Endothelial cell of umbilical vein (primary cell): ENCODE data around the gene ATF7IP.

Experiments
- JUN ChIP-seq: IDR thresholded peaks from 2 replicates; pipeline ENCODE4 v1.6.1; 2011; ENCODE audit warnings: borderline replicate concordance, low read depth; ENCODE audit not compliant: insufficient read length, insufficient read depth
- TF ChIP-seq, protein P1 (sequence below), 2 donors: IDR thresholded peaks; 1 replicate in 1 of 2; 2 replicates in 1 of 2; pipeline ENCODE4 v1.5.1; 2011; ENCODE audit warnings: low read length in 2 of 2, mild to moderate bottlenecking in 2 of 2, moderate library complexity in 2 of 2, control low read depth in 1 of 2, inconsistent platforms in 1 of 2, low read depth in 1 of 2; ENCODE audit not compliant: insufficient read depth in 1 of 2; ENCODE audit errors: extremely low read depth in 1 of 2

DNA sequence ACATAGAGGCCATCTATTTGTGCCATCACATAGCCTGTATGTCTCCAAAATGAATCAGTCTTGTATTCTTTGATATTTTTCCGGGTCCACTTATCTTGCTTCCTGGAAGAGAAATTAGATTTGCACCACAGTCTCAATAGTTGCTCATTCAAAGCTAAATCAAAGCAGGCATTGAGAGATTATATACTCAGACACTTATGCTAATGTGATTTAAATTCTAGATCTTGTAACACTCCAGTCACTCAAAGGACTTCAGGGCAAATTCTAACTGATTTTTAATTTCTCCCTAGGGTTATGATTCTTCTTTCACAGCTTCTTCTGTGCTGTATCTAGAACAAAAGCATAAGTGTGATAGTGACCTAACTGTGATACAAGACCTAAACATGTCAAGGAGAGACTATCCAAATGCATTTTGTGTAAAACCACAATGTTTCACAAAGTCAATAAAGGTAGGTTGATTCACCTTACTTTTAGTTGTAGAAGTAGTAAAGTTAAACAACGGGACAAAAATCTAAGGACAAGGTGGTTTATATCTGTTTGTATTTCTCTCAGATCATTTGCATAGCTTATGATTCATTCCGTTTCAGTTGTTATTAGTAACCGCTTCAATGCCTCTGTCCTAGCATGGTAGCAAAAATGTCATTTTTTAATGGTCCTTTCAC is 175.4 kb downstream of the ATF7IP start:
- TF ChIP-seq JUN: no peak
- TF ChIP-seq, protein P1, sequence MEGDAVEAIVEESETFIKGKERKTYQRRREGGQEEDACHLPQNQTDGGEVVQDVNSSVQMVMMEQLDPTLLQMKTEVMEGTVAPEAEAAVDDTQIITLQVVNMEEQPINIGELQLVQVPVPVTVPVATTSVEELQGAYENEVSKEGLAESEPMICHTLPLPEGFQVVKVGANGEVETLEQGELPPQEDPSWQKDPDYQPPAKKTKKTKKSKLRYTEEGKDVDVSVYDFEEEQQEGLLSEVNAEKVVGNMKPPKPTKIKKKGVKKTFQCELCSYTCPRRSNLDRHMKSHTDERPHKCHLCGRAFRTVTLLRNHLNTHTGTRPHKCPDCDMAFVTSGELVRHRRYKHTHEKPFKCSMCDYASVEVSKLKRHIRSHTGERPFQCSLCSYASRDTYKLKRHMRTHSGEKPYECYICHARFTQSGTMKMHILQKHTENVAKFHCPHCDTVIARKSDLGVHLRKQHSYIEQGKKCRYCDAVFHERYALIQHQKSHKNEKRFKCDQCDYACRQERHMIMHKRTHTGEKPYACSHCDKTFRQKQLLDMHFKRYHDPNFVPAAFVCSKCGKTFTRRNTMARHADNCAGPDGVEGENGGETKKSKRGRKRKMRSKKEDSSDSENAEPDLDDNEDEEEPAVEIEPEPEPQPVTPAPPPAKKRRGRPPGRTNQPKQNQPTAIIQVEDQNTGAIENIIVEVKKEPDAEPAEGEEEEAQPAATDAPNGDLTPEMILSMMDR (IDR thresholded peaks at IDR 0.05; ENCODE audit: extremely low read depth in 1 of 2, insufficient read depth in 1 of 2, low read depth in 1 of 2, low read length in 2 of 2): no peak
